Activated naive CD4-positive, alpha-beta T cell treated with anti-CD3 and anti-CD28 coated beads, Interleukin-2, amount 10 ng/mL, durations not matched to agents 7 days and 5 days (primary cell): ENCODE data around the gene PLA2G4E.

Source experiments
- CTCF ChIA-PET: fragments of 350-600 bp; sonication (Branson Sonifier 250); formaldehyde crosslinking; loops from one replicate; lab custom pipeline; 2021; ENCODE audit warnings: antibody characterized with exemption; lab: Charles Lee
- DNase-seq: peaks from one replicate; pipeline ENCODE4 v3.0.0-alpha.2; 2020
- H3K27ac Mint-ChIP-seq: one replicate; pipeline ENCODE4 v1.8.0; 2021; ENCODE audit warnings: mild to moderate bottlenecking, moderate library complexity, mixed read lengths
- H3K27me3 Mint-ChIP-seq: one replicate; pipeline ENCODE4 v1.8.0; 2021; ENCODE audit warnings: mild to moderate bottlenecking, mixed read lengths
- H3K36me3 Mint-ChIP-seq: one replicate; pipeline ENCODE4 v1.8.0; 2021; ENCODE audit warnings: mixed read lengths
- H3K4me1 Mint-ChIP-seq: one replicate; pipeline ENCODE4 v1.8.0; 2021; ENCODE audit warnings: mixed read lengths
- H3K4me3 Mint-ChIP-seq: one replicate; pipeline ENCODE4 v1.8.0; 2021; ENCODE audit warnings: mild to moderate bottlenecking, moderate library complexity, mixed read lengths
- H3K9me3 Mint-ChIP-seq: one replicate; pipeline ENCODE4 v1.8.0; 2021; ENCODE audit warnings: mixed read lengths

PLA2G4E gene, protein sequence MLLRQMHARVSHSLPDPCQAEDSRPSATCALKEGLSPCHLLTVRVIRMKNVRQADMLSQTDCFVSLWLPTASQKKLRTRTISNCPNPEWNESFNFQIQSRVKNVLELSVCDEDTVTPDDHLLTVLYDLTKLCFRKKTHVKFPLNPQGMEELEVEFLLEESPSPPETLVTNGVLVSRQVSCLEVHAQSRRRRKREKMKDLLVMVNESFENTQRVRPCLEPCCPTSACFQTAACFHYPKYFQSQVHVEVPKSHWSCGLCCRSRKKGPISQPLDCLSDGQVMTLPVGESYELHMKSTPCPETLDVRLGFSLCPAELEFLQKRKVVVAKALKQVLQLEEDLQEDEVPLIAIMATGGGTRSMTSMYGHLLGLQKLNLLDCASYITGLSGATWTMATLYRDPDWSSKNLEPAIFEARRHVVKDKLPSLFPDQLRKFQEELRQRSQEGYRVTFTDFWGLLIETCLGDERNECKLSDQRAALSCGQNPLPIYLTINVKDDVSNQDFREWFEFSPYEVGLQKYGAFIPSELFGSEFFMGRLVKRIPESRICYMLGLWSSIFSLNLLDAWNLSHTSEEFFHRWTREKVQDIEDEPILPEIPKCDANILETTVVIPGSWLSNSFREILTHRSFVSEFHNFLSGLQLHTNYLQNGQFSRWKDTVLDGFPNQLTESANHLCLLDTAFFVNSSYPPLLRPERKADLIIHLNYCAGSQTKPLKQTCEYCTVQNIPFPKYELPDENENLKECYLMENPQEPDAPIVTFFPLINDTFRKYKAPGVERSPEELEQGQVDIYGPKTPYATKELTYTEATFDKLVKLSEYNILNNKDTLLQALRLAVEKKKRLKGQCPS

DNA sequence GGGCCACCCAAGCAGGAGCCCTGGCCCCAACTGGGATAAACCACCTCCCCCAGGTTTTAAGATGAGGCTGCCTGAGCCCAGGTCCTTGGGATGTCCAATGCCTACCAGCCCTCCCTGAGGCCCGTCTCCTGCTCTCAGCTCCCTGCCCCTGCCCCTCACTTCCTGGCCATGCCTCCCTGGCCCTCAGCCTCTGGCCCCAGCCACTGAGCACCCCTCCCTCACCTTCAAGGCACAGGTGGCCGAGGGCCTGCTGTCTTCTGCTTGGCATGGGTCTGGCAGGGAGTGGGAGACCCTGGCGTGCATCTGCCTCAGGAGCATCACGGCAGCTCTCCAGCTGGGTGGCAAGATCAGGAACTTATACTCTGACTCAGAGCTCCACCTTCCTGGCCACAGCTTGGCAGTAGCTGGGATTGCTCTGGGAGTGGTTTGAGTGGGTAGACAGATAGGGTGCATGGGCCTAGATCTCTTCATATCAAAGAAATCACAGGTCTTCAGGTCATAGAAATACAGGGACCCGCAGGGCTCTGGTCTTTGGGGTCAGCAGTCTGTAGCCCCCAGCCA, at the start of gene PLA2G4E:
Gene PLA2G4E, minus strand, starts transcription at position 330 of the 561 bp plus-strand sequence. Its CDS starts 12 bp downstream, at position 318.
- Mint-ChIP-seq H3K27me3 (peaks cover 43% of the 10 kb centered on the region), H3K9me3 (no peaks in the 10 kb centered on the region), H3K4me1 (no peaks in the 10 kb centered on the region), H3K27ac (no peak within 1 kb of the TSS), H3K4me3 (no peak within 1 kb of the TSS), H3K36me3 (no peaks in the 10 kb centered on the region)
- DNase-seq = peak; percentile 17
- CTCF ChIA-PET = no interaction called here

DNA sequence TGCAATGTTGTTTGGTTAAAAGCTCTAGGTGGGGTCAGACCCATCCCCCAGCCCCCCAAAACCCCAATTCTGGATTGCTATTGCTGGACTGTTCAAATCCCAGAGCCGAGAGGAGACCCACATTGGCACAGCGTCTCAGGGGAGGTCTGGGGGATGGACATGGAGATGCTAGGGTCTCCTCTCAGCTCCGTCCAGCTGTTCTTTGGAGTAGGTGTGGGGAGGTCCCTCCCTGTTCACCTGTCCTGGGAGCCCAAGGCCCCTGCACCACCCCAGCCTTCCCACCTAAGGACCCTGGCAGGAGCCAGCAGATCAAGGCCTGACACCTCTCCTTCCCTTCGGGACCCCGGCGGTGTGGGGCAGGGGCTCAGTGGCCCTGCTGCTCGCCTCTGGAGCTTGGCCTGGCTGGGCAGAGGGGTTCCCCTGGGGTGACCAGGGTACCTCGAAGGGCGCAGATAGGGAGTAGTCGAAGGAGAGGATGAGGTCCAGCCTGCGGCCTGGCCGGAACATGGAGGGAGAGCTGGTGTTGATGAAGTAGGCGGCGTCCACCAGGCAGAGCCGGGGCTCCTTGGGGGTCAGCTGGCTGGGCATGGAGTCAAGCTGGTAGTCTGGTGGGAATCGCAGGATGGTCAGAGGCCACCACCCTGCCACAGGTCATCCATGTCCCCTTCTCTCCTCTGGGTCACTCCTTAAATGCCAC, 49.6 kb upstream of the PLA2G4E start:
- Mint-ChIP-seq H3K27me3 (peaks cover 31% of the 10 kb centered on the region), H3K4me1 (peaks cover 2% of the 10 kb centered on the region), H3K36me3 (no peaks in the 10 kb centered on the region), H3K9me3 (peaks cover 3% of the 10 kb centered on the region), H3K27ac (no peak overlapping the region), H3K4me3 (no peak overlapping the region)
- CTCF ChIA-PET = interaction anchor here (1.2 to 1.3 kb wide), 2 partner anchors 10 to 14 kb away, joined by 3 read pairs; no protein-coding TSS in a partner anchor
- DNase-seq = no peak

DNA sequence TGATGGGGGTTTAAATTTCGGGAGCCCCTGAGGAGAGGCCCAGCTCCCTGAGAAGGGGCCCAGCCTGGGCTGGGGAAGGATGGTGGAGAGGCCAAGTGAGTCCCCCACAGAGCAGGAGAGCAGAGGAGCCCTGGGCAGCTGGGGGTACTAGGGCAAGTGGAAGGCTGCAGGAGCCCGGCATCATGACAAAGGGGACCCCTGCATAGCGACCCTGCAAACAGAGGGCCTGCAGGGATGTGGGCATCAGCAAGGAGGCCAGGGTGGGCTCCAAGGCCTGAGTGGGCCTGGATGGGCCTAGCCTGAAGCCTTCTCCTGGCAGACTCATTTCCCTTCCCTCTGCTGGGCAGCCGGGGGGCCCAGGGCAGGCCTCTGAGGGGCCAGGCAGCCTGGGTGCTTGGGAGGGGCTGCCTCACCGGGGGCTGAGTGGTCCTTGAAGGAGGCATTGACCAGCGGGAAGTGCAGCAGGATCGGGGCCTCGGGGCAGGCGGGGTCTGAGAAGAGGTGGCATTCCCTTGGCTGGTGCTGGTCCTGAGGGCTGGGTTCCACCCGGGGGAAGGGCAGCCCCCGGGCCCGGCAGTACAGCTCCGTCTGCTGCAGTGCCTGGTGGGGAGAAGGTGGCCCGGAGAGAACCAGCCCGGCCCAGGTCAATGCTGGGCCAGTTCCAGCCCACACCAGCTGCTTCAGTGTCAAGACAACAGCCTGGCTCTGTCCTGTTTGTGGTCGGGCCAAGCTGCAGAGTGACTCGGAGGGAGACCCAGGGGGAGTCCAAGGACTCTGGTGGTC, 48.8 kb upstream of the PLA2G4E start:
- CTCF ChIA-PET = interaction anchor here (0.6 to 1.3 kb wide), 5 partner anchors 11 to 70 kb away, joined by 3 to 4 read pairs (median 3); no protein-coding TSS in a partner anchor
- Mint-ChIP-seq H3K27me3 (peaks cover 37% of the 10 kb centered on the region), H3K27ac (no peak overlapping the region), H3K9me3 (peaks cover 3% of the 10 kb centered on the region), H3K36me3 (no peaks in the 10 kb centered on the region), H3K4me1 (peaks cover 2% of the 10 kb centered on the region), H3K4me3 (no peak overlapping the region)
- no peak for DNase-seq

DNA sequence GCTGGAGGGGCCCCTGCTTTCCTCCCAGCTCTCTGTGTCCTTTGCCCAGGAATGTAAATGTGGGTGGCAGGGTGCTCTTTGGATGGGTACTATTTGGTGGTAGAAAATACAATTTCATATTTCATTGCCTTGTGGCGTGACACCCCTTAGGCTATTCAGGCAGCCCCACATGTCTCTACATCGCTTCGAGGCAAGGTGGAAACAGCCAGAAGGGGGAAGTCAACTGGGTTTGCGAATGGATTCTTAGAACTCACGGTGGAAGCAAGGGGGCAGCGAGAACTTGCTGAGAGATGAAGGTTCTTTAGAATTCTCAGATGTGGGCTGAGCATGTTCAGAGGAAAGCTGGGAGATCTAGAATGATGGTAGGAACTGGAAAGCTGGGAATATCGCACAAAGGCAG, 48.2 kb upstream of the PLA2G4E start:
- no peak overlapping the region for H3K4me3 Mint-ChIP-seq
- DNase-seq = no peak
- CTCF ChIA-PET = interaction anchor here (0.6 to 1.2 kb wide), 5 partner anchors 13 to 70 kb away, joined by 3 to 4 read pairs (median 3); no protein-coding TSS in a partner anchor
- no peak overlapping the region for H3K27ac Mint-ChIP-seq
- H3K27me3 Mint-ChIP-seq = peaks cover 41% of the 10 kb centered on the region
- no peaks in the 10 kb centered on the region for H3K36me3 Mint-ChIP-seq
- H3K4me1 Mint-ChIP-seq = peaks cover 2% of the 10 kb centered on the region
- H3K9me3 Mint-ChIP-seq = peaks cover 3% of the 10 kb centered on the region

DNA sequence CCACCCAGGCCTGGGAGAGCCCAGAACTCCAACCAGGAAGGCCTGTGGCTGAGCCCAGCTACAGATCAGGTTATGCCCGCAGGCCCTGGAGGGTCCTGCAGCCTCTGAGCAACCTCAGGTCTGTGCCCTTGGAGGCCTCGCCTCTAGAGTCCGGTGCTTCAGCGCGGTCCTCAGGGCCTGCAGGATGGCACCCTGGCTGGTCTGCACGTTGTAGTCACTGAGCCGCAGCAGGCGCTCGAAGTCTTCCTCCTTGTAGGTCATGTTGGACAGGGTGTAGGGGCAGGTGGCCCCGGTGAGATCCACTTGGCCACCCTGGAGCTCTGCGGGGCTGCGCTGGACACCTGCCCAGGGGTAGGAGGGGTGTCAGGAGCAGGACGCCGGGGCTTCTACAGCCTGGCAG, 47.8 kb upstream of the PLA2G4E start:
- no peak for DNase-seq
- H3K27me3 Mint-ChIP-seq = peaks cover 41% of the 10 kb centered on the region
- H3K4me3 Mint-ChIP-seq = no peak overlapping the region
- no peak overlapping the region for H3K27ac Mint-ChIP-seq
- H3K9me3 Mint-ChIP-seq = peaks cover 3% of the 10 kb centered on the region
- CTCF ChIA-PET = interaction anchor here (0.8 to 1.1 kb wide), 3 partner anchors 16 to 71 kb away, joined by 3 to 4 read pairs (median 3); no protein-coding TSS in a partner anchor
- H3K4me1 Mint-ChIP-seq = peaks cover 2% of the 10 kb centered on the region
- no peaks in the 10 kb centered on the region for H3K36me3 Mint-ChIP-seq

DNA sequence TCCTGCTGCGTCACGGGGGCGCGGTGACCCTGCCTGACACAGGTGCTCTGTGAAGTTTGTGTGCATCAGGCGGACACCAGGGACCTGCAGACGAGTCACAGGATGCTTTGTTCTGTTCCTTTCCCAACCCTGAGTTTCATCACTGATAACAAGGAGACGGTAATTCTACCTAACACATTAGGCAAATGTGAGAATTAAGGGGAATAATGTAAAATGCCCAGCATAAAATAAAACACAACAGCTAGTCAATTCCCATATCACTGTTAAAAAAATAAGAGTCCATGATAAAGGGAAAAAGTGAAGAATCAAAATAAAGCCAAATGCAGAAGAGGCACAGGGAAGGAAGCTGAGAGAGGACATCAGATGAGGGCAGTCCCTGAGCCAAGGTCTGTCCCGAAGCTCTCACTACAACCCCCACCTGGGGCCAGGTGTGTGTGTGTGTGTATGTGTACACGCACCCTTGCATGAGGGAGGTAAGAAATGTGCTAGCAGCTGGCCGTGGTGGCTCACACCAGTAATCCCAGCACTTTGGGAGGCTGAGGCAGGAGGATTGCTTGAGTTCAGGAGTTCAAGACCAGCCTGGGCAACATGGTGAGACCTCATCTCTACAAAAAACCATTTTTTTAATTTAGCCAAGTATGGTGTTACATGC, 46.0 kb upstream of the PLA2G4E start:
- CTCF ChIA-PET = interaction anchor here (0.6 to 5.7 kb wide), 10 partner anchors 11 to 490 kb away, joined by 3 to 38 read pairs (median 4); no protein-coding TSS in a partner anchor
- Mint-ChIP-seq H3K27me3 (peaks cover 43% of the 10 kb centered on the region), H3K9me3 (peaks cover 3% of the 10 kb centered on the region), H3K36me3 (no peaks in the 10 kb centered on the region), H3K27ac (no peak overlapping the region), H3K4me3 (no peak overlapping the region), H3K4me1 (peaks cover 2% of the 10 kb centered on the region)
- no peak for DNase-seq

DNA sequence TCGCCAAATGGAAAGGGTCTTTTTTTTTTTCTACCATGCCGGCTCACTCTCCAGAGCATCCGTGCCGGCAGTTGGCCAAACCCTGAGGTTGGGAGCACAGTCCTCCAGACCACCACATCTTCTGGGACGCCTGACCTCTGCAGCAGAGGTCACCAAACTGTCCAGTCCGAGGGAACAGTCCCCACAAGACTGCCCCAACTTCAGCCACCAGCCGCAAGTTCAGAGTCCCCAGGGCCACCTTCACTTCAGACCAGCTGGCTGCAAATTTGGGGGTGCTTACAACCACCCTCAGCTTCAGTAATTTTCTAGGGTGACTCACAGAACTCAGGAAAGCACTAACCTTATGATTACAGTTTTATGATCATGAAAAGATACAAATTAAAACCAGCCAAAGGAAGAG, 44.6 kb upstream of the PLA2G4E start:
- CTCF ChIA-PET = interaction anchor here (1.0 to 5.7 kb wide), 9 partner anchors 18 to 320 kb away, joined by 3 to 38 read pairs (median 5); no protein-coding TSS in a partner anchor
- Mint-ChIP-seq H3K36me3 (no peaks in the 10 kb centered on the region), H3K4me3 (no peak overlapping the region)

DNA sequence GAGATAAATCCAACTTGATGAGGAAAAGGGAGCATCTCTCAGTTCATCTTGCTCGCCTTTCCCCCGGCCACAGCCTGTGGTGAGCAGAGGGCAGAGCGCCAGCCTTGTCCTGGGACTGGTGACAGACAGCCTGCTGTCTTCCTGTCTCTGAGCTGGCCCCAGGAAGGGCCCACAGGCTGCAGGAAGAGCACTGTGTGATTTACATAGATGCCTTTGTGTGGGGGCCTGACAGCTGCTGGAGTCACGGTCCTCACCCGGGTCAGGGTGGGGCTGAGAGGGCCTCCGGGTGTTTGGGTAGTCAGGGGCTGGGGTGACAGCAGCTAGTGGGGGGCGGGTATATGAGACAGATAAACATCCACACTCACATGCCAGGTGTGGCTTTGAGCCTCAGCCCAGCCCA, 44.2 kb upstream of the PLA2G4E start:
- peaks cover 48% of the 10 kb centered on the region for H3K27me3 Mint-ChIP-seq
- CTCF ChIA-PET = interaction anchor here (1.0 to 5.7 kb wide), 9 partner anchors 18 to 320 kb away, joined by 3 to 38 read pairs (median 5); no protein-coding TSS in a partner anchor
- H3K4me3 Mint-ChIP-seq = no peak overlapping the region
- DNase-seq = no peak
- H3K9me3 Mint-ChIP-seq = peaks cover 3% of the 10 kb centered on the region
- H3K4me1 Mint-ChIP-seq = peaks cover 5% of the 10 kb centered on the region
- no peak overlapping the region for H3K27ac Mint-ChIP-seq
- H3K36me3 Mint-ChIP-seq = no peaks in the 10 kb centered on the region

More for the DNA sequence above, 44.6 kb upstream of the PLA2G4E start:
- H3K4me1 Mint-ChIP-seq = peaks cover 2% of the 10 kb centered on the region
- H3K9me3 Mint-ChIP-seq = peaks cover 3% of the 10 kb centered on the region
- H3K27ac Mint-ChIP-seq = no peak overlapping the region
- DNase-seq = no peak
- peaks cover 47% of the 10 kb centered on the region for H3K27me3 Mint-ChIP-seq

DNA sequence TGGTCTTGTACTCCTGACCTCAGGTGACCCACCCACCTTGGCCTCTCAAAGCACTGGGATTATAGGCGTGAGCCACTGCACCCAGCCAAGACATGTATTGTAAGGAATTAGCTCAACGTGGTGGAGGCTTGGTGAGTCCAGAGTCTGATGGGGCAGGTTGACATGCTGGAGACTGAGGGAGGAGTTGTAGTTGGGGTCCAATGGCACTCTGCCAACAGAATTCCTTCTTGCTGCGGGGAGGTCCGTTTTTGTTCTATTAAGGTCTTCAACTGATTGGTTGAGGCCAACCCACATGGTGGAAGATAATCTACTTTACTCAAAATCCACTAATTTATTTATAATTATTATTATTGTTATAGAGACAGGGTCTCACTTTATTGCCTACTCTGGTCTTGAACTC, 43.4 kb upstream of the PLA2G4E start:
- Mint-ChIP-seq H3K36me3 (no peaks in the 10 kb centered on the region), H3K27ac (no peak overlapping the region), H3K9me3 (peaks cover 3% of the 10 kb centered on the region), H3K4me3 (no peak overlapping the region), H3K4me1 (peaks cover 8% of the 10 kb centered on the region), H3K27me3 (peaks cover 48% of the 10 kb centered on the region)
- CTCF ChIA-PET = interaction anchor here (1.3 to 5.7 kb wide), 5 partner anchors 18 to 78 kb away, joined by 3 to 38 read pairs (median 21); no protein-coding TSS in a partner anchor
- no peak for DNase-seq

DNA sequence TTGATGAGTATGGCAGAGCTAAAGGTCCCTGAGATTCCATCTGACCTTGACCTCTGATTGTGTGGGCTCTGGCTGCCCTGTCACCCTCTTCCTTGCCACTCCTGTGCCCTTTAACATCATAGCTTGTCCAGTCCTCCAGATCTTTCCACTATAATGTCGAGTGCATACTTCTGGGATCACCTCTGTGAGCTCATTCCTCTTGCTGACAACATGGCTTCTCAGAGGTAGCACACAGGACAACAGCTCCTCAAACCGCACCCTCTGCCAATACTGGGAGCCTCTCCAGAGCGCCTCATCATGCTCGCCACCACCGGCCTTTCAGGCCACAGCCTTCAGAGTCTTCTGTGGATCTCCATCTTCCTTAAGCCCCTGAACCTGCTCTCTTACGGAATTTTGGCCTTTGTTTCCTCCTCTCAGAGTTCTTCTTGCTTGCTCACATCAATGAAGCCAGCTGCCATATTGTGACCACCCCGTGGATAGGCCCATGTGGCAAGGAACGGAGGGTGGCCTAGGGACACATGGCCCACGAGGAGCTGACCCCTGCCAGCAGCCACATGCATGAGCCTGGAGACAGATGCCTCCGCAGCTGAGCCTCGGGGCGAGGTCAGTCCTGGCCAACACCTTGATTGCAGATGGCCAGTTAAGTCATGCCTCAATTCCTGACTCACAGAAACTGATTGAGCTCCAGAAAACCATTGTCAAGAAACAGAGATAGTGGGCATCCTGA, 42.4 kb upstream of the PLA2G4E start:
- Mint-ChIP-seq H3K4me3 (no peak overlapping the region), H3K9me3 (peaks cover 3% of the 10 kb centered on the region), H3K27ac (no peak overlapping the region), H3K4me1 (peaks cover 8% of the 10 kb centered on the region), H3K36me3 (no peaks in the 10 kb centered on the region), H3K27me3 (peaks cover 52% of the 10 kb centered on the region)
- no peak for DNase-seq
- CTCF ChIA-PET = interaction anchor here (1.0 to 5.7 kb wide), 6 partner anchors 19 to 505 kb away, joined by 3 to 38 read pairs (median 12); partner anchors contain the start of gene PLA2G4D

DNA sequence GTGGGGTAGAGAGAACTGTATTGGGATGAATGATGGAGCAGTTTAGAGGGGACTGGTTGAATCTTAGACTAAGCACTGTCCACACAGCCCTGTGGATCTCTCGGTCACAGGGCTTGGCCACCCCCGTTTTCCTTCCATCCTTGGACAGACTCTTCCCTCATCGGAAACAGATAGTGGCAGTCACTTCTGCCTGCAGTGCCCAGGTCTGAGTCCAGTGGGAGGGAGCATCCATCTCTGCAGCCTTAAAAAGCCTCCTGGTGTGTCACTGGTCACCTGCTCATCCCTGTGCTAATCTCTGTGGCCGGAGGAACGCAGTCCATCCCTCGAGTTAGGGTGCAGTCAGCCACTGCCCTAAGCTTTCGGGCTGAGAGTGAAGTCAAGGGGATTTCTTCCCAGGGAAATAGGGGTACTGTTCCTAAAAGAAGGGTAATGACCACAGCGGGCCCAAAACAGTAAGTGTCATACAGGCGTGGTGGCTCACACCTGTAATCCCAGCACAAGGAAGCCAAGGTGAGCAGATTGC, 41.5 kb upstream of the PLA2G4E start:
- peaks cover 8% of the 10 kb centered on the region for H3K4me1 Mint-ChIP-seq
- DNase-seq = no peak
- H3K36me3 Mint-ChIP-seq = no peaks in the 10 kb centered on the region
- H3K27ac Mint-ChIP-seq = no peak overlapping the region
- H3K27me3 Mint-ChIP-seq = peaks cover 59% of the 10 kb centered on the region
- H3K9me3 Mint-ChIP-seq = no peaks in the 10 kb centered on the region
- H3K4me3 Mint-ChIP-seq = no peak overlapping the region
- CTCF ChIA-PET = interaction anchor here (1.0 to 5.7 kb wide), 6 partner anchors 20 to 504 kb away, joined by 3 to 38 read pairs (median 12); no protein-coding TSS in a partner anchor
